OCI-LY1 (cell line): ENCODE data around the gene NLRP3.
"Not testable (repeated sequence)": the region's sequence is repeated elsewhere in the genome, so short reads cannot be mapped to it uniquely, and the experiment has no call there.

ENCODE experiments used
- H2AFZ ChIP-seq: fragments of 200-600 bp; sonication (generic), shearing (Covaris generic); 2 replicates; pipeline ENCODE4 v1.6.0; 2014; ENCODE audit warnings: antibody characterized with exemption, mild to moderate bottlenecking, low read length
- H3F3A ChIP-seq: fragments of 200-600 bp; sonication (generic), shearing (Covaris generic); 2 replicates; pipeline ENCODE4 v1.6.0; 2014; ENCODE audit warnings: mild to moderate bottlenecking, antibody characterized with exemption, low read length, moderate library complexity; ENCODE audit not compliant: insufficient read depth
- H3K27ac ChIP-seq: fragments of 200-600 bp; sonication (generic); 2 replicates; pipeline ENCODE4 v1.5.1; 2014; ENCODE audit warnings: low read length, mixed run types, mild to moderate bottlenecking, low read depth; ENCODE audit not compliant: poor library complexity, severe bottlenecking
- H3K27me3 ChIP-seq: fragments of 200-600 bp; sonication (generic); 2 replicates; pipeline ENCODE4 v1.6.0; 2014; ENCODE audit warnings: antibody characterized with exemption, mild to moderate bottlenecking, low read length, moderate library complexity; ENCODE audit not compliant: insufficient read depth
- H3K36me3 ChIP-seq: fragments of 200-600 bp; sonication (generic); 2 replicates; pipeline ENCODE4 v1.6.1; 2014; ENCODE audit warnings: mild to moderate bottlenecking, antibody characterized with exemption, low read length, moderate library complexity, mixed read lengths; ENCODE audit not compliant: insufficient read depth
- H3K4me1 ChIP-seq: fragments of 200-600 bp; sonication (generic); 2 replicates; pipeline ENCODE4 v1.5.1; 2014; ENCODE audit warnings: mild to moderate bottlenecking, low read length, moderate library complexity; ENCODE audit not compliant: insufficient read depth, severe bottlenecking
- H3K4me2 ChIP-seq: fragments of 200-600 bp; sonication (generic), shearing (Covaris generic); 2 replicates; pipeline ENCODE4 v1.6.1; 2014; ENCODE audit warnings: low read length
- H3K4me3 ChIP-seq: fragments of 200-600 bp; sonication (generic); 2 replicates; pipeline ENCODE4 v1.5.1; 2014; ENCODE audit warnings: low read length, low read depth, mild to moderate bottlenecking, mixed read lengths; ENCODE audit not compliant: poor library complexity, severe bottlenecking
- H3K79me2 ChIP-seq: fragments of 200-600 bp; shearing (Covaris generic); 2 replicates; pipeline ENCODE4 v1.6.1; 2016; ENCODE audit warnings: mixed run types, low read length, mixed read lengths; ENCODE audit not compliant: insufficient read depth
- H3K9ac ChIP-seq: fragments of 200-600 bp; sonication (generic), shearing (Covaris generic); 2 replicates; pipeline ENCODE4 v1.6.1; 2014; ENCODE audit warnings: mild to moderate bottlenecking, low read length, mixed read lengths
- H3K9me2 ChIP-seq: fragments of 200-600 bp; sonication (generic), shearing (Covaris generic); 2 replicates; pipeline ENCODE4 v1.6.1; 2014; ENCODE audit warnings: low read depth, mild to moderate bottlenecking, low read length, mixed read lengths
- H3K9me3 ChIP-seq: fragments of 200-600 bp; shearing (Covaris generic); 2 replicates; pipeline ENCODE4 v1.6.1; 2014; ENCODE audit warnings: low read length, mixed read lengths
- H4K20me1 ChIP-seq: fragments of 200-600 bp; sonication (generic), shearing (Covaris generic); 2 replicates; pipeline ENCODE4 v1.6.0; 2016; ENCODE audit warnings: mild to moderate bottlenecking, low read length; ENCODE audit not compliant: insufficient read depth
- CTCF ChIP-seq: fragments of 200-600 bp; sonication (generic), shearing (Covaris generic); IDR thresholded peaks from 2 replicates; pipeline ENCODE4 v1.5.1; 2017; ENCODE audit warnings: mild to moderate bottlenecking, antibody characterized with exemption, low read length, moderate library complexity, mixed read lengths
- EZH2 ChIP-seq: fragments of 200-600 bp; sonication (generic), shearing (Covaris generic); IDR thresholded peaks from 2 replicates; pipeline ENCODE4 v1.8.0; 2017; ENCODE audit warnings: borderline replicate concordance, mixed run types, mild to moderate bottlenecking, antibody characterized with exemption, low read length, moderate library complexity, mixed read lengths

Gene NLRP3

DNA sequence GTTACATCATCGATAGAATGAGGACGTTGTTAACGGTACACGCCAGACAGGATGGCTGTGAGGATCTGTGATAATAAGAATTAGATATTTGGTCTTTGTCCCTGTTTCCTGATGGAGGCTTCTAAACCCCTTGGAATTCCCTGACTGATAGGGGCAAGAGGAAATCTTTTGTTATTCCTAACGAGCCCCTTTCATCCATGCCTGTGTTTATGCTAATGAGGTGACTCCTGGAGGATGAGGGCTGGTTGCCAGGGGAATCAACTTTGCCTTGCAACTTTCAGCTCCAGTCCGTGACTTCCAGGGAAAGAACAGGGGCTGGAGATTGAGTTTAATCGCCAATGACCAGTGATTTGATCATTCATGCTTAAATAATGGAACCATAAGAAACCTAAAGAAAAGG lies 39.3 kb upstream of the NLRP3 start:
- no peaks in the 10 kb centered on the region for H3K9me3 ChIP-seq
- no peak for TF ChIP-seq EZH2
- TF ChIP-seq CTCF: no peak
- H3K9me2 ChIP-seq: no peaks in the 10 kb centered on the region
- H3K4me2 ChIP-seq: no peak overlapping the region
- no peak overlapping the region for H3K4me3 ChIP-seq
- H3K27ac ChIP-seq: no peak overlapping the region
- no peak overlapping the region for H2AFZ ChIP-seq
- no peaks in the 10 kb centered on the region; the same call in 1 of the 2 replicates for H3K27me3 ChIP-seq
- H3F3A ChIP-seq: no peaks in the 10 kb centered on the region
- H3K9ac ChIP-seq: no peak overlapping the region
- no peaks in the 10 kb centered on the region for H3K36me3 ChIP-seq
- H3K4me1 ChIP-seq: no peaks in the 10 kb centered on the region
- H3K79me2 ChIP-seq: no peaks in the 10 kb centered on the region
- H4K20me1 ChIP-seq: no peaks in the 10 kb centered on the region

- not testable (repeated sequence) for H3K4me2 ChIP-seq, H2AFZ ChIP-seq, H3K4me1 ChIP-seq, H3K4me3 ChIP-seq, H3K9me3 ChIP-seq, H3K27me3 ChIP-seq, H3K79me2 ChIP-seq, H3F3A ChIP-seq, H3K9me2 ChIP-seq, H3K9ac ChIP-seq, H3K27ac ChIP-seq, H3K36me3 ChIP-seq, H4K20me1 ChIP-seq
These were observed 38.3 kb upstream of the NLRP3 start for GRCh38 chr1:247377656-247378055.

DNA sequence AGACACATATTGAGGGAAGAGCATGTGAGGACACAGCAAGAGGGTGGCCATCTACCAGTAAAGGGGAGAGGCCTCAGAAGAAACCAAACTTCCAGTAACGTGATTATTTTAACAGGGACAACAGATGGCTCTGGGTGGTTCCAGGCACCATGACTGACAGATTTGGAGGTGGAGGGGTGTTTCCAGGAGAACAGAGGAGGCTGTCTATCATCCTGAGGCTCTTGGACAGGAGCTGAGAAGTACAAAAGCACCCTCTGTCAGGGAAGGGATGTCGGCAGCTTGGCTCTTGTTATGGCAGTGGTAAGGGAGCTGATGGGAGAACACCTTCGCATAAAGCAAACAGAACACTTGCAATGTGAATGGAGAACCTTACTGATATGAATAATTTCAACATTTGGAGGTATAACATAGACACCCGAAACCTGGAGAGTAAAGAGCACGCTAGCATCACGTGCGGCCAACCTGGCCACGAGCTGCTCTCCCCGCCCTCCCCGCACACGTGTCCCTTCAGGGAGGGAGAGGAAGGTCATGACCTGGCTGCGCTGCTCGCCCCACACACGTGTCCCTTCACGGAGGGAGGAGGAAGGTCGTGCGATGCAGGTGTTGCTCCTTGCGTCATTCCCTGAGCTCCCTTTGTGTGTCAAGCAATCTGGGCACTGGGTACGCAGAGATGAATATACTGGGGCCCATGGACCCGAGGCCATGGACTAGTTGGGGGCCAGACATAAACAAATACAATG lies 37.5 kb upstream of the NLRP3 start:
- H3K27ac ChIP-seq: no peak overlapping the region
- H3K27me3 ChIP-seq: no peaks in the 10 kb centered on the region; the same call in 1 of the 2 replicates
- H3K4me1 ChIP-seq: no peaks in the 10 kb centered on the region
- H3F3A ChIP-seq: no peaks in the 10 kb centered on the region
- no peaks in the 10 kb centered on the region for H3K9me3 ChIP-seq
- no peak overlapping the region for H3K4me3 ChIP-seq
- H3K36me3 ChIP-seq: no peaks in the 10 kb centered on the region
- TF ChIP-seq EZH2 (no peak), CTCF (no peak)
- no peaks in the 10 kb centered on the region for H3K9me2 ChIP-seq
- H3K4me2 ChIP-seq: no peak overlapping the region
- no peaks in the 10 kb centered on the region for H4K20me1 ChIP-seq
- H3K79me2 ChIP-seq: no peaks in the 10 kb centered on the region
- no peak overlapping the region for H2AFZ ChIP-seq
- no peak overlapping the region for H3K9ac ChIP-seq

DNA sequence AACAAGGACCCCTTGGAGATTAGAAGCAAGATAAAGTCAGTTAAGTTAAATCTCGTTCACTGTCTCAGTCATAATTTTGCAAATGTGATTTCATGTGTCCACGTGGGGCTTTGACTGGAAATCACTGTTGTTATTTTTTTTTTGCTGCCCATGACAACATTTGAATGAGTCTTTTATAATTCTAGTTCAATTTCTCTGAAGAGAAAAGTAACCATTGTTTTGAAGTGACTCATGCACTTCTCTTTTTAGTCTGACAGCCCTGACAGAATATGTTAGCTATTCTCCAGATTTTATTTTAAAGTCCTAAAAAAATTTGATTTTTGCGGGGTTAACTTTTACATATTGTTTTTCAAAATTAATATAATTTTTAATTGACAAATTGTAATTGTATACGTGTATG lies 30.7 kb upstream of the NLRP3 start:
- no peak overlapping the region for H3K4me2 ChIP-seq
- H2AFZ ChIP-seq: no peak overlapping the region
- no peak overlapping the region for H3K27ac ChIP-seq
- TF ChIP-seq CTCF: no peak
- TF ChIP-seq EZH2: no peak
- no peak overlapping the region for H3K4me3 ChIP-seq
- no peaks in the 10 kb centered on the region for H4K20me1 ChIP-seq
- no peaks in the 10 kb centered on the region for H3F3A ChIP-seq
- no peaks in the 10 kb centered on the region for H3K36me3 ChIP-seq
- no peaks in the 10 kb centered on the region; the same call in 1 of the 2 replicates for H3K27me3 ChIP-seq
- H3K9me2 ChIP-seq: no peaks in the 10 kb centered on the region
- no peak overlapping the region for H3K9ac ChIP-seq
- no peaks in the 10 kb centered on the region for H3K79me2 ChIP-seq
- H3K4me1 ChIP-seq: peaks cover 8% of the 10 kb centered on the region
- no peaks in the 10 kb centered on the region for H3K9me3 ChIP-seq
